ENCODE measurements around the gene MBD2.

DNA sequence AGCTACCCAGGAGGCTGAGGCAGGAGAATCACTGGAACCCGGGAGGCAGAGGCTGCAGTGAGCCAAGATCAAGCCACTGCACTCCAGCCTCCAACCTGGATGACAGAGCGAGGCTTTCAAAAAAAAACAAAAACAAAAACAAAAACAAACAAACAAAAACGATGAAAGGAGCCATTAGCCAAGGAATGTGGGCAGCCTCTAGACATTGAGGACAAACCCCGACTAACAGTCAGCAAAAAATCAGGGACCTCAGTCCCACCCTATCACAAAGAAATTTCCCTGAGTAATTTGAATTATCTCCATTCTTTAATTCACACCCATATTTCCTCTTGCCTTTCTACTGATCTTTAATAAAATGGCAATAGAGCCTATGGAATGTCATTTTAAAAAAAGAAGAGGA lies 75.8 kb downstream of the MBD2 start:
- TF ChIP-seq, protein P1, sequence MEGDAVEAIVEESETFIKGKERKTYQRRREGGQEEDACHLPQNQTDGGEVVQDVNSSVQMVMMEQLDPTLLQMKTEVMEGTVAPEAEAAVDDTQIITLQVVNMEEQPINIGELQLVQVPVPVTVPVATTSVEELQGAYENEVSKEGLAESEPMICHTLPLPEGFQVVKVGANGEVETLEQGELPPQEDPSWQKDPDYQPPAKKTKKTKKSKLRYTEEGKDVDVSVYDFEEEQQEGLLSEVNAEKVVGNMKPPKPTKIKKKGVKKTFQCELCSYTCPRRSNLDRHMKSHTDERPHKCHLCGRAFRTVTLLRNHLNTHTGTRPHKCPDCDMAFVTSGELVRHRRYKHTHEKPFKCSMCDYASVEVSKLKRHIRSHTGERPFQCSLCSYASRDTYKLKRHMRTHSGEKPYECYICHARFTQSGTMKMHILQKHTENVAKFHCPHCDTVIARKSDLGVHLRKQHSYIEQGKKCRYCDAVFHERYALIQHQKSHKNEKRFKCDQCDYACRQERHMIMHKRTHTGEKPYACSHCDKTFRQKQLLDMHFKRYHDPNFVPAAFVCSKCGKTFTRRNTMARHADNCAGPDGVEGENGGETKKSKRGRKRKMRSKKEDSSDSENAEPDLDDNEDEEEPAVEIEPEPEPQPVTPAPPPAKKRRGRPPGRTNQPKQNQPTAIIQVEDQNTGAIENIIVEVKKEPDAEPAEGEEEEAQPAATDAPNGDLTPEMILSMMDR (IDR thresholded peaks at IDR 0.05): no peak
- no peak for TF ChIP-seq POLR2A (IDR thresholded peaks at IDR 0.05)

Data from right lobe of liver (tissue), 4 donors.